HepG2 (cell line): ENCODE data around the gene ACRBP. TPM values are rescaled to one million over a fixed set of nuclear protein-coding genes. Genes with fewer than 3 reads are reported as not detected.

Experiments used
- CREM ChIP-seq, 2 experiments: sonication (generic) in 1 of 2; formaldehyde crosslinking in 1 of 2; IDR thresholded peaks; 2 replicates each; pipeline versions ENCODE4 v1.4.0 to v1.6.1; 2016 to 2020; ENCODE audit warnings: antibody characterized with exemption in 1 of 2, mild to moderate bottlenecking in 1 of 2, missing genetic modification reagents in 1 of 2
- FOXP4 ChIP-seq: sonication (generic); formaldehyde crosslinking; IDR thresholded peaks from 2 replicates; pipeline ENCODE4 v1.4.0; 2020; ENCODE audit warnings: missing genetic modification reagents
- GMEB1 ChIP-seq: sonication (generic); formaldehyde crosslinking; IDR thresholded peaks from 2 replicates; pipeline ENCODE4 v1.5.1; 2020; ENCODE audit warnings: missing genetic modification reagents, mild to moderate bottlenecking, borderline replicate concordance
- JUNB ChIP-seq: sonication (generic); formaldehyde crosslinking; IDR thresholded peaks from 2 replicates; pipeline ENCODE4 v1.8.0; 2022; ENCODE audit warnings: missing genetic modification reagents, mild to moderate bottlenecking, borderline replicate concordance
- KDM3A ChIP-seq: IDR thresholded peaks from 2 replicates; pipeline ENCODE4 v1.6.1; 2018; ENCODE audit warnings: low read depth, missing compliant biosample characterization
- MEIS1 ChIP-seq: sonication (generic); formaldehyde crosslinking; IDR thresholded peaks from 2 replicates; pipeline ENCODE4 v1.9.0; 2021; ENCODE audit warnings: mild to moderate bottlenecking, missing genetic modification reagents, moderate library complexity, borderline replicate concordance
- SKI ChIP-seq: fragments of 450-650 bp; IDR thresholded peaks from one replicate; pipeline ENCODE4 v1.6.1; 2018; ENCODE audit warnings: mild to moderate bottlenecking; ENCODE audit not compliant: partially characterized antibody
- SMAD1 ChIP-seq: sonication (generic); formaldehyde crosslinking; IDR thresholded peaks from 2 replicates; pipeline ENCODE4 v1.4.0; 2020; ENCODE audit warnings: missing genetic modification reagents, low read depth, mild to moderate bottlenecking, borderline replicate concordance
- SMYD3 ChIP-seq: sonication (generic); formaldehyde crosslinking; IDR thresholded peaks from 2 replicates; pipeline ENCODE4 v1.8.1; 2023; ENCODE audit warnings: mild to moderate bottlenecking, missing genetic modification reagents
- TP53 ChIP-seq: sonication (generic); formaldehyde crosslinking; conservative IDR thresholded peaks from 2 replicates; pipeline ENCODE4 v1.4.0; 2020; ENCODE audit warnings: missing genetic modification reagents
- ZNF496 ChIP-seq: sonication (generic); formaldehyde crosslinking; IDR thresholded peaks from 2 replicates; pipeline ENCODE4 v1.8.1; 2023; ENCODE audit warnings: mild to moderate bottlenecking, moderate library complexity, missing genetic modification reagents; ENCODE audit not compliant: insufficient replicate concordance
- ZNF614 ChIP-seq: IDR thresholded peaks from 2 replicates; pipeline ENCODE4 v1.6.1; 2018; ENCODE audit warnings: missing biosample characterization, missing genetic modification reagents, inconsistent platforms, borderline replicate concordance
- ZNF770 ChIP-seq: sonication (generic); formaldehyde crosslinking; IDR thresholded peaks from 2 replicates; pipeline ENCODE4 v1.5.0; 2020; ENCODE audit warnings: mild to moderate bottlenecking, missing genetic modification reagents
- polyA plus RNA-seq, 8 experiments: library from polyadenylated mRNA; depleted of rRNA in 3 of 8; stranded (reverse) in 7 of 8; unstranded in 1 of 8; fragments of >200 nt; fragmentation: Illumina TruSeq in 4 of 8; extraction: Trizol in 4 of 8; gene quantifications; 2 replicates each; pipeline versions ENCODE4 v1.2.1 to v1.2.3, GENCODE V29; 2011 to 2016; ENCODE audit warnings: low read depth in 4 of 8, missing spikeins in 1 of 8, mixed read lengths in 1 of 8; ENCODE audit not compliant: insufficient read depth in 1 of 8
- total RNA-seq, 5 experiments: library from RNA; depleted of rRNA; stranded (reverse); fragments of >200 nt; fragmentation: Illumina TruSeq; extraction: Trizol; gene quantifications; 2 replicates each; pipeline ENCODE4 v1.2.3, GENCODE V29; 2016; ENCODE audit warnings: low read depth in 1 of 5
- TF ChIP-seq, protein P1 (sequence below): sonication (generic); formaldehyde crosslinking; IDR thresholded peaks from 2 replicates; pipeline ENCODE4 v1.9.0; 2022; ENCODE audit warnings: low read depth, missing genetic modification reagents
- TF ChIP-seq, protein P2 (sequence below): sonication (generic); formaldehyde crosslinking; IDR thresholded peaks from 2 replicates; pipeline ENCODE4 v1.4.0; 2020; ENCODE audit warnings: mild to moderate bottlenecking, missing genetic modification reagents

ACRBP gene
- total and polyA plus RNA-seq, 2 of the 13 experiments (the other 11 are each of a cell fraction or from before 2014, with no cell fraction given) = 0.46 TPM; not detected in 1

- TF ChIP-seq, protein P1, sequence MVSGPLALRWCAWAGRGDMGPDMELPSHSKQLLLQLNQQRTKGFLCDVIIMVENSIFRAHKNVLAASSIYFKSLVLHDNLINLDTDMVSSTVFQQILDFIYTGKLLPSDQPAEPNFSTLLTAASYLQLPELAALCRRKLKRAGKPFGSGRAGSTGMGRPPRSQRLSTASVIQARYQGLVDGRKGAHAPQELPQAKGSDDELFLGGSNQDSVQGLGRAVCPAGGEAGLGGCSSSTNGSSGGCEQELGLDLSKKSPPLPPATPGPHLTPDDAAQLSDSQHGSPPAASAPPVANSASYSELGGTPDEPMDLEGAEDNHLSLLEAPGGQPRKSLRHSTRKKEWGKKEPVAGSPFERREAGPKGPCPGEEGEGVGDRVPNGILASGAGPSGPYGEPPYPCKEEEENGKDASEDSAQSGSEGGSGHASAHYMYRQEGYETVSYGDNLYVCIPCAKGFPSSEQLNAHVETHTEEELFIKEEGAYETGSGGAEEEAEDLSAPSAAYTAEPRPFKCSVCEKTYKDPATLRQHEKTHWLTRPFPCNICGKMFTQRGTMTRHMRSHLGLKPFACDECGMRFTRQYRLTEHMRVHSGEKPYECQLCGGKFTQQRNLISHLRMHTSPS = no peak
- TF ChIP-seq ZNF770 (CRISPR knock-in tag) = peak; percentile 52; the same call in 1 of the 2 replicates
- TF ChIP-seq FOXP4 (CRISPR knock-in tag) = peak; percentile 69; the same call in 1 of the 2 replicates
- no peak for TF ChIP-seq SMAD1 (CRISPR knock-in tag)
- TF ChIP-seq, protein P2, sequence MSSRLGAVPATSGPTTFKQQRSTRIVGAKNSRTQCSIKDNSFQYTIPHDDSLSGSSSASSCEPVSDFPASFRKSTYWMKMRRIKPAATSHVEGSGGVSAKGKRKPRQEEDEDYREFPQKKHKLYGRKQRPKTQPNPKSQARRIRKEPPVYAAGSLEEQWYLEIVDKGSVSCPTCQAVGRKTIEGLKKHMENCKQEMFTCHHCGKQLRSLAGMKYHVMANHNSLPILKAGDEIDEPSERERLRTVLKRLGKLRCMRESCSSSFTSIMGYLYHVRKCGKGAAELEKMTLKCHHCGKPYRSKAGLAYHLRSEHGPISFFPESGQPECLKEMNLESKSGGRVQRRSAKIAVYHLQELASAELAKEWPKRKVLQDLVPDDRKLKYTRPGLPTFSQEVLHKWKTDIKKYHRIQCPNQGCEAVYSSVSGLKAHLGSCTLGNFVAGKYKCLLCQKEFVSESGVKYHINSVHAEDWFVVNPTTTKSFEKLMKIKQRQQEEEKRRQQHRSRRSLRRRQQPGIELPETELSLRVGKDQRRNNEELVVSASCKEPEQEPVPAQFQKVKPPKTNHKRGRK (CRISPR knock-in tag) = no peak
- TF ChIP-seq KDM3A (CRISPR knock-in tag) = no peak; the same call in 1 of the 2 replicates
- no peak for TF ChIP-seq MEIS1
- TF ChIP-seq TP53 = no peak
- no peak for TF ChIP-seq ZNF496 (CRISPR knock-in tag)
- peak; percentile 94 for TF ChIP-seq GMEB1
- no peak; the same call in 1 of the 2 replicates for TF ChIP-seq ZNF614 (CRISPR knock-in tag)
- TF ChIP-seq SMYD3 (CRISPR knock-in tag) = no peak
- TF ChIP-seq JUNB (CRISPR knock-in tag) = peak; percentile 77; the same call in 1 of the 2 replicates
- no peak for TF ChIP-seq SKI
- TF ChIP-seq CREM (IDR thresholded peaks at IDR 0.05) = peak; percentile 100
- peak; percentile 82 for TF ChIP-seq CREM (CRISPR knock-in tag; IDR thresholded peaks at IDR 0.05)
These were observed 15.9 kb upstream of the ACRBP start, which contains the start of gene ING4 (continued) for GRCh38 chr12:6662906-6663742.
